ENCODE measurements around the gene HS1BP3.

HS1BP3 gene

GRCh38 chr2:20624156-20624883, 26.6 kb downstream of the HS1BP3 start:
- H3K36me3 ChIP-seq (ENCODE audit: low read depth): no peaks in the 10 kb centered on the region
- H3K4me3 ChIP-seq (ENCODE audit: severe bottlenecking): no peak overlapping the region
- H3K4me1 ChIP-seq (ENCODE audit: insufficient read depth, poor library complexity, severe bottlenecking): no peaks in the 10 kb centered on the region
- no peaks in the 10 kb centered on the region for H3K9me3 ChIP-seq (ENCODE audit: severe bottlenecking)
- H3K27me3 ChIP-seq (ENCODE audit: insufficient read depth, poor library complexity, severe bottlenecking): no peaks in the 10 kb centered on the region
- TF ChIP-seq, protein P1, sequence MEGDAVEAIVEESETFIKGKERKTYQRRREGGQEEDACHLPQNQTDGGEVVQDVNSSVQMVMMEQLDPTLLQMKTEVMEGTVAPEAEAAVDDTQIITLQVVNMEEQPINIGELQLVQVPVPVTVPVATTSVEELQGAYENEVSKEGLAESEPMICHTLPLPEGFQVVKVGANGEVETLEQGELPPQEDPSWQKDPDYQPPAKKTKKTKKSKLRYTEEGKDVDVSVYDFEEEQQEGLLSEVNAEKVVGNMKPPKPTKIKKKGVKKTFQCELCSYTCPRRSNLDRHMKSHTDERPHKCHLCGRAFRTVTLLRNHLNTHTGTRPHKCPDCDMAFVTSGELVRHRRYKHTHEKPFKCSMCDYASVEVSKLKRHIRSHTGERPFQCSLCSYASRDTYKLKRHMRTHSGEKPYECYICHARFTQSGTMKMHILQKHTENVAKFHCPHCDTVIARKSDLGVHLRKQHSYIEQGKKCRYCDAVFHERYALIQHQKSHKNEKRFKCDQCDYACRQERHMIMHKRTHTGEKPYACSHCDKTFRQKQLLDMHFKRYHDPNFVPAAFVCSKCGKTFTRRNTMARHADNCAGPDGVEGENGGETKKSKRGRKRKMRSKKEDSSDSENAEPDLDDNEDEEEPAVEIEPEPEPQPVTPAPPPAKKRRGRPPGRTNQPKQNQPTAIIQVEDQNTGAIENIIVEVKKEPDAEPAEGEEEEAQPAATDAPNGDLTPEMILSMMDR (IDR thresholded peaks at IDR 0.05; ENCODE audit: poor library complexity, severe bottlenecking): no peak
- ATAC-seq (ENCODE audit: low read depth) (no peak), DNase-seq (ENCODE audit: low spot score) (peak; percentile 43)
- H3K27ac ChIP-seq (ENCODE audit: poor library complexity, severe bottlenecking): no peak overlapping the region

DNA sequence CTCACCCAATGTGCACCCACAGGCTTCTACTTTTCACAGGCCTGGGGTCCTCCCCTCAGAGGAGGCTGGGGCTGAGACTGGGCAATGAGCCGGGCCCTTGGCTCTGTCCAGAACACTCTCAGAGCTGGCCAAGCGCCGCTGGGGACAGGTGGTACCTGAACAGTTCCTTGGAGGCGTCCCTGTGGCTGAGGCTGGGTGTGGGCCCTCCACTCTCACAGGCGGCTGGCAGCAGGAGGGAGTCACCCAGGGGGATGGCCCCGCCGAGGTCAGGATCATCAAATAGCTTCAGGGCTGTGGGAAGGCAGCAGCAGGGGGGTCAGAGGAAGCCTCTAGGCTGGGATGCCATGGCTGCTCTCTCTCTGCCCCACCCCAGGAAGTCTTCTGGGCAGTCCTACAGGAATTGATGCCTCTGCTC, 27.1 kb downstream of the HS1BP3 start:
- TF ChIP-seq, protein P1 (IDR thresholded peaks at IDR 0.05; ENCODE audit: poor library complexity, severe bottlenecking): no peak

DNA sequence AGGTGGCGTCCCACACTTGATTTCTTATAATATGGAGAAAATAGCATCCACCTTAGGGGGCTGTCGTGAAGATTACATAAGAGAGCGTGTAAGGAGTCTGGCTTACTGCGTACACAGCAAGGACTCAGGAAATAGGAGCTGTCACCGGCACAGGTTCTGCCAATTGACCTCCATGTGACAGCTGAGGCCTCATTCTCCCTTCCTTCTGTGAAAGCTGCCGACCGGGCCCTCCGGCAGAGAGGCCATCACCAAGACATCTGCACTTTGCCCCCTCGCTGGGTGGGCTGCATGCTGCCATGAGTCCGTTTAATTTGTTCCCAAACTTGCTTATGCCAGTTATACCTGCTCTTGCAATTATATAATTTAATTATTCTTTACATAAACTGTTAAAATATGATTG, 27.7 kb downstream of the HS1BP3 start:
- Histone ChIP-seq H3K27ac (ENCODE audit: poor library complexity, severe bottlenecking) (no peak overlapping the region), H3K9me3 (ENCODE audit: severe bottlenecking) (no peaks in the 10 kb centered on the region), H3K4me3 (ENCODE audit: severe bottlenecking) (no peak overlapping the region), H3K27me3 (ENCODE audit: insufficient read depth, poor library complexity, severe bottlenecking) (no peaks in the 10 kb centered on the region), H3K4me1 (ENCODE audit: insufficient read depth, poor library complexity, severe bottlenecking) (peaks cover 2% of the 10 kb centered on the region), H3K36me3 (ENCODE audit: low read depth) (no peaks in the 10 kb centered on the region)
- DNase-seq (ENCODE audit: low spot score) (peak; percentile 32), ATAC-seq (ENCODE audit: low read depth) (no peak)
- TF ChIP-seq, protein P1 (IDR thresholded peaks at IDR 0.05; ENCODE audit: poor library complexity, severe bottlenecking): no peak

More for the DNA sequence above, 27.1 kb downstream of the HS1BP3 start:
- no peaks in the 10 kb centered on the region for H3K27me3 ChIP-seq (ENCODE audit: insufficient read depth, poor library complexity, severe bottlenecking)
- no peaks in the 10 kb centered on the region for H3K36me3 ChIP-seq (ENCODE audit: low read depth)
- H3K27ac ChIP-seq (ENCODE audit: poor library complexity, severe bottlenecking): no peak overlapping the region
- no peak overlapping the region for H3K4me3 ChIP-seq (ENCODE audit: severe bottlenecking)
- ATAC-seq (ENCODE audit: low read depth) (no peak), DNase-seq (ENCODE audit: low spot score) (peak; percentile 38)
- H3K9me3 ChIP-seq (ENCODE audit: severe bottlenecking): no peaks in the 10 kb centered on the region
- H3K4me1 ChIP-seq (ENCODE audit: insufficient read depth, poor library complexity, severe bottlenecking): no peaks in the 10 kb centered on the region

- TF ChIP-seq, protein P1 (IDR thresholded peaks at IDR 0.05; ENCODE audit: poor library complexity, severe bottlenecking): no peak
- H3K36me3 ChIP-seq (ENCODE audit: low read depth): no peaks in the 10 kb centered on the region
- peaks cover 7% of the 10 kb centered on the region for H3K4me1 ChIP-seq (ENCODE audit: insufficient read depth, poor library complexity, severe bottlenecking)
- ATAC-seq (ENCODE audit: low read depth): no peak
- no peak overlapping the region for H3K27ac ChIP-seq (ENCODE audit: poor library complexity, severe bottlenecking)
- no peaks in the 10 kb centered on the region for H3K9me3 ChIP-seq (ENCODE audit: severe bottlenecking)
- no peak overlapping the region for H3K4me3 ChIP-seq (ENCODE audit: severe bottlenecking)
- H3K27me3 ChIP-seq (ENCODE audit: insufficient read depth, poor library complexity, severe bottlenecking): no peaks in the 10 kb centered on the region
- DNase-seq (ENCODE audit: low spot score): peak; percentile 53
Observed at GRCh38 chr2:20622731-20623130, 28.2 kb downstream of the HS1BP3 start.

- Histone ChIP-seq H3K36me3 (ENCODE audit: low read depth) (no peaks in the 10 kb centered on the region), H3K4me3 (ENCODE audit: severe bottlenecking) (no peak overlapping the region), H3K4me1 (ENCODE audit: insufficient read depth, poor library complexity, severe bottlenecking) (peaks cover 11% of the 10 kb centered on the region), H3K27me3 (ENCODE audit: insufficient read depth, poor library complexity, severe bottlenecking) (no peaks in the 10 kb centered on the region), H3K27ac (ENCODE audit: poor library complexity, severe bottlenecking) (no peak overlapping the region), H3K9me3 (ENCODE audit: severe bottlenecking) (no peaks in the 10 kb centered on the region)
- ATAC-seq (ENCODE audit: low read depth) (no peak), DNase-seq (ENCODE audit: low spot score) (peak; percentile 26)
- TF ChIP-seq, protein P1 (IDR thresholded peaks at IDR 0.05; ENCODE audit: poor library complexity, severe bottlenecking): no peak
Observed at GRCh38 chr2:20622296-20622686, 28.6 kb downstream of the HS1BP3 start.
